ENCODE results near the gene ESF1. TPM values are rescaled to one million over a fixed set of nuclear protein-coding genes. Genes with fewer than 3 reads are reported as not detected.

The ESF1 gene
- total RNA-seq, 2 experiments from 2014 or later = 10.1 to 13.5 TPM

DNA sequence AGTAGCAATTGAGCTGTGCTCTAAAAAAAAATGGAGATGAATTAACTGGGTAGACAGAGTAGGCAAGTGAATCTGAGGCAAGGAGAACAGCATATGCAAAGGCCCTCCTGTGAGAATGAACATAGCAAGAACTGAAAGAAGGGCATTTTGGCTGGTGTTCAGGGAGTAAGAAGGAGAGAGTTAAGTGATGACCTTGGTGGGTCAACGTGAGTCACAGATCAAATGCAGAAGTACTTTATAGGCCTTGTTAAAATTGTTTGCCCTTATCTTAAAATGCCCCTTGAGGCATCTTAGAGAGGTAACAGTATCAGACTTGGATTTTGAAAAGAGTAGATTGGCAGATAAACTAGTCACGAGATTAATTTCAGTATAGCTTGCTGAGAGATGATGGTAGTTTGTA lies 24.7 kb upstream of the ESF1 start:
- peaks cover 82% of the 10 kb centered on the region for H3K36me3 ChIP-seq (ENCODE audit: insufficient read depth, low read length)
- H3K4me2 ChIP-seq (ENCODE audit: low read length) = no peak overlapping the region
- no peaks in the 10 kb centered on the region for H3K4me1 ChIP-seq (ENCODE audit: insufficient read depth, low read length, poor library complexity, severe bottlenecking)
- H3K9me2 ChIP-seq (ENCODE audit: insufficient read depth, low read length) = no peaks in the 10 kb centered on the region
- H3K79me2 ChIP-seq (ENCODE audit: insufficient read depth, low read depth, low read length) = no peaks in the 10 kb centered on the region
- no peak overlapping the region for H3K27ac ChIP-seq (ENCODE audit: low read depth, low read length, poor library complexity, severe bottlenecking)
- no peak for DNase-seq (ENCODE audit: low spot score)
- H3K9me3 ChIP-seq (ENCODE audit: low read length) = no peaks in the 10 kb centered on the region
- POLR2A ChIA-PET = interaction anchor here (0.8 kb wide), 1 partner anchor 9 kb away, joined by 3 read pairs; no protein-coding TSS in a partner anchor
- CTCF ChIA-PET (ENCODE audit: unreplicated experiment) = no interaction called here
- BruUV-seq (replicated peaks) = no TSS peak
- no peaks in the 10 kb centered on the region for H4K20me1 ChIP-seq (ENCODE audit: insufficient read depth, low read length)
- H2AFZ ChIP-seq (ENCODE audit: low read length) = no peak overlapping the region
- TF ChIP-seq, protein P1, sequence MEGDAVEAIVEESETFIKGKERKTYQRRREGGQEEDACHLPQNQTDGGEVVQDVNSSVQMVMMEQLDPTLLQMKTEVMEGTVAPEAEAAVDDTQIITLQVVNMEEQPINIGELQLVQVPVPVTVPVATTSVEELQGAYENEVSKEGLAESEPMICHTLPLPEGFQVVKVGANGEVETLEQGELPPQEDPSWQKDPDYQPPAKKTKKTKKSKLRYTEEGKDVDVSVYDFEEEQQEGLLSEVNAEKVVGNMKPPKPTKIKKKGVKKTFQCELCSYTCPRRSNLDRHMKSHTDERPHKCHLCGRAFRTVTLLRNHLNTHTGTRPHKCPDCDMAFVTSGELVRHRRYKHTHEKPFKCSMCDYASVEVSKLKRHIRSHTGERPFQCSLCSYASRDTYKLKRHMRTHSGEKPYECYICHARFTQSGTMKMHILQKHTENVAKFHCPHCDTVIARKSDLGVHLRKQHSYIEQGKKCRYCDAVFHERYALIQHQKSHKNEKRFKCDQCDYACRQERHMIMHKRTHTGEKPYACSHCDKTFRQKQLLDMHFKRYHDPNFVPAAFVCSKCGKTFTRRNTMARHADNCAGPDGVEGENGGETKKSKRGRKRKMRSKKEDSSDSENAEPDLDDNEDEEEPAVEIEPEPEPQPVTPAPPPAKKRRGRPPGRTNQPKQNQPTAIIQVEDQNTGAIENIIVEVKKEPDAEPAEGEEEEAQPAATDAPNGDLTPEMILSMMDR (conservative IDR thresholded peaks at IDR 0.05; ENCODE audit: low read length) = no peak
- TF ChIP-seq EZH2phosphoT487 (IDR thresholded peaks at IDR 0.05; ENCODE audit: borderline replicate concordance, low read depth, low read length) = no peak
- intact Hi-C loops (cut with micrococcal nuclease; ENCODE audit: unreplicated experiment) = no loop called here
- no peak overlapping the region for H3K4me3 ChIP-seq (ENCODE audit: low read depth, low read length, poor library complexity, severe bottlenecking)

DNA sequence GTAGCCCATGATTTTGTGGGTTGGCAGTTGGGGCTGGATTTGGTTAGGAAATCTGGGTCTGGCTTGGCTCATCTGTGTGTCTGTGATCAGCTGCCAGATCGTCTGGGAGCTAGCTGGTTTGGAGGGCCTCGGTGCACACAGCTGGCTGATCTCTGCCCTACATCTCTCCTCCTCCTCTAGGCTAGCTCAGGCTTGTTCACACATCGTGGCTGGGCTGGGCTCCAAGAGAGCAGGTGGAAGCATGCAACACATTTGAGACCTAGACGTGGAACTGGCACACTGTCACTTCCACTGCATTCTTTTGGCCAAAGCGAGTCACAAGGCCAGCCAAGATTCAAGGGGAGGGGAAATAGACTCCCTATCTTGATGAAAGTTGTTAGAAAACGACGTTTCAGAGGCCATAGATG lies 16.0 kb upstream of the ESF1 start:
- Histone ChIP-seq H3K4me3 (ENCODE audit: low read depth, low read length, poor library complexity, severe bottlenecking) (no peak overlapping the region), H3K4me2 (ENCODE audit: low read length) (no peak overlapping the region), H3K9me3 (ENCODE audit: low read length) (no peaks in the 10 kb centered on the region), H3K79me2 (ENCODE audit: insufficient read depth, low read depth, low read length) (no peaks in the 10 kb centered on the region), H3K9me2 (ENCODE audit: insufficient read depth, low read length) (no peaks in the 10 kb centered on the region), H3K27ac (ENCODE audit: low read depth, low read length, poor library complexity, severe bottlenecking) (no peak overlapping the region), H4K20me1 (ENCODE audit: insufficient read depth, low read length) (0 out of 2 replicates have a peak, but pooled peaks cover 3% of the 10 kb centered on the region), H2AFZ (ENCODE audit: low read length) (no peak overlapping the region), H3K4me1 (ENCODE audit: insufficient read depth, low read length, poor library complexity, severe bottlenecking) (no peaks in the 10 kb centered on the region), H3K36me3 (ENCODE audit: insufficient read depth, low read length) (peaks cover 92% of the 10 kb centered on the region)
- intact Hi-C loops (cut with micrococcal nuclease; ENCODE audit: unreplicated experiment) = no loop called here
- no peak for DNase-seq (ENCODE audit: low spot score)
- POLR2A ChIA-PET = interaction anchor here (2.6 kb wide), 1 partner anchor 15 kb away, joined by 10 read pairs; the partner anchor contains the start of genes ESF1 and NDUFAF5
- BruUV-seq (replicated peaks) = no TSS peak
- TF ChIP-seq EZH2phosphoT487 (IDR thresholded peaks at IDR 0.05; ENCODE audit: borderline replicate concordance, low read depth, low read length) = no peak
- TF ChIP-seq, protein P1 (conservative IDR thresholded peaks at IDR 0.05; ENCODE audit: low read length) = no peak
- CTCF ChIA-PET (ENCODE audit: unreplicated experiment) = no interaction called here

DNA sequence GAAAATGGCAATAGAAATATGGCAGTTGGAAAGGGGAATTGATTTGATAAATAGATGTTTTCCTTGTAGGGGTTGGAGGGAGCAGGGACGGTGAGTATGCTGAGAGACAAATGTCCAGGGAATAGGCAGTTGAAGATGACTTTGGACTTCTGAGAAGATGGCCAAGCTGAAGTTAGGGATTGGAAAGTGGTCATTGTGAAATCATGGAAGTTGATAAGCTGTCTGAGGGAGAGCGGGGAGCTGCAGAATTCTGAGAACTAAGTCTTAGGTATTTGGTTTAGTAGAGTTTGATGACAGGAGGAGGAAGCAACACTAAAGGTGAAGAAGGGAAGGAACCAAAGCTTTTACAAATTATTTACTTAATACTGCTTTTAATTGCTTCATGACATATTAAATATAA lies 15.3 kb upstream of the ESF1 start:
- Histone ChIP-seq H3K4me3 (ENCODE audit: low read depth, low read length, poor library complexity, severe bottlenecking) (no peak overlapping the region), H4K20me1 (ENCODE audit: insufficient read depth, low read length) (0 out of 2 replicates have a peak, but pooled peaks cover 3% of the 10 kb centered on the region), H3K27ac (ENCODE audit: low read depth, low read length, poor library complexity, severe bottlenecking) (no peak overlapping the region), H3K4me1 (ENCODE audit: insufficient read depth, low read length, poor library complexity, severe bottlenecking) (no peaks in the 10 kb centered on the region), H3K79me2 (ENCODE audit: insufficient read depth, low read depth, low read length) (no peaks in the 10 kb centered on the region), H2AFZ (ENCODE audit: low read length) (no peak overlapping the region), H3K9me2 (ENCODE audit: insufficient read depth, low read length) (no peaks in the 10 kb centered on the region), H3K9me3 (ENCODE audit: low read length) (no peaks in the 10 kb centered on the region), H3K4me2 (ENCODE audit: low read length) (no peak overlapping the region), H3K36me3 (ENCODE audit: insufficient read depth, low read length) (peaks cover 97% of the 10 kb centered on the region)
- no TSS peak for BruUV-seq (replicated peaks)
- intact Hi-C loops (cut with micrococcal nuclease; ENCODE audit: unreplicated experiment) = no loop called here
- TF ChIP-seq, protein P1 (conservative IDR thresholded peaks at IDR 0.05; ENCODE audit: low read length) = no peak
- TF ChIP-seq EZH2phosphoT487 (IDR thresholded peaks at IDR 0.05; ENCODE audit: borderline replicate concordance, low read depth, low read length) = no peak
- DNase-seq (ENCODE audit: low spot score) = no peak
- ChIA-PET CTCF (ENCODE audit: unreplicated experiment) (no interaction called here), POLR2A (interaction anchor here (0.6 to 2.6 kb wide), 2 partner anchors 10 to 14 kb away, joined by 3 to 10 read pairs; partner anchors contain the start of genes ESF1 and NDUFAF5)
